ENCODE data around the gene PTPRE.

GRCh38 chr10:128115356-128115755 is 208.5 kb downstream of the PTPRE start:
- TF ChIP-seq, protein P1, sequence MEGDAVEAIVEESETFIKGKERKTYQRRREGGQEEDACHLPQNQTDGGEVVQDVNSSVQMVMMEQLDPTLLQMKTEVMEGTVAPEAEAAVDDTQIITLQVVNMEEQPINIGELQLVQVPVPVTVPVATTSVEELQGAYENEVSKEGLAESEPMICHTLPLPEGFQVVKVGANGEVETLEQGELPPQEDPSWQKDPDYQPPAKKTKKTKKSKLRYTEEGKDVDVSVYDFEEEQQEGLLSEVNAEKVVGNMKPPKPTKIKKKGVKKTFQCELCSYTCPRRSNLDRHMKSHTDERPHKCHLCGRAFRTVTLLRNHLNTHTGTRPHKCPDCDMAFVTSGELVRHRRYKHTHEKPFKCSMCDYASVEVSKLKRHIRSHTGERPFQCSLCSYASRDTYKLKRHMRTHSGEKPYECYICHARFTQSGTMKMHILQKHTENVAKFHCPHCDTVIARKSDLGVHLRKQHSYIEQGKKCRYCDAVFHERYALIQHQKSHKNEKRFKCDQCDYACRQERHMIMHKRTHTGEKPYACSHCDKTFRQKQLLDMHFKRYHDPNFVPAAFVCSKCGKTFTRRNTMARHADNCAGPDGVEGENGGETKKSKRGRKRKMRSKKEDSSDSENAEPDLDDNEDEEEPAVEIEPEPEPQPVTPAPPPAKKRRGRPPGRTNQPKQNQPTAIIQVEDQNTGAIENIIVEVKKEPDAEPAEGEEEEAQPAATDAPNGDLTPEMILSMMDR (IDR thresholded peaks at IDR 0.05), result no peak
- TF ChIP-seq POLR2A (IDR thresholded peaks at IDR 0.05), result no peak

Measured in body of pancreas (tissue), 4 donors.